Esophagus muscularis mucosa (tissue), 4 donors: ENCODE measurements around the gene AKR1C1. TPM values are rescaled to one million over a fixed set of nuclear protein-coding genes. Genes with fewer than 3 reads are reported as not detected.
A peak's percentile ranks its signal among the peaks of the same experiment; 100 is the strongest.
"Not testable (repeated sequence)": the region's sequence is repeated elsewhere in the genome, so short reads cannot be mapped to it uniquely, and the experiment has no call there.

ENCODE experiments used
- DNase-seq: peaks from one replicate; pipeline ENCODE4 v3.0.0-alpha.2; 2017; ENCODE audit errors: extremely low spot score
- H3K27ac ChIP-seq, 4 donors: fragments of 200-600 bp; sonication (generic); replicated peaks in 1 of 4; 1 replicate in 3 of 4; 2 replicates in 1 of 4; pipeline ENCODE4 v1.5.1; 2016 to 2019; ENCODE audit warnings: mild to moderate bottlenecking in 1 of 4
- H3K27me3 ChIP-seq, 4 donors: fragments of 200-600 bp; sonication (generic); one replicate each; pipeline versions ENCODE4 v1.5.1 to v1.6.0; 2016 to 2019
- H3K36me3 ChIP-seq, 4 donors: fragments of 200-600 bp; sonication (generic); one replicate each; pipeline ENCODE4 v1.5.1; 2016 to 2019
- H3K4me1 ChIP-seq, 4 donors: fragments of 200-600 bp; sonication (generic); one replicate each; pipeline ENCODE4 v1.5.1; 2016 to 2019
- H3K4me3 ChIP-seq, 4 donors: fragments of 200-600 bp; sonication (generic); 1 replicate in 2 of 4; 2 replicates in 2 of 4; pipeline ENCODE4 v1.5.1; 2016 to 2019; ENCODE audit warnings: mild to moderate bottlenecking in 4 of 4, moderate library complexity in 1 of 4
- H3K9me3 ChIP-seq, 4 donors: fragments of 200-600 bp; sonication (generic); 1 replicate in 3 of 4; 2 replicates in 1 of 4; pipeline ENCODE4 v1.5.1; 2016 to 2019
- EP300 ChIP-seq: sonication (generic); formaldehyde crosslinking; IDR thresholded peaks from one replicate; pipeline ENCODE4 v1.6.1; 2017; ENCODE audit warnings: antibody characterized with exemption
- POLR2A ChIP-seq: fragments of 450-650 bp; IDR thresholded peaks from one replicate; pipeline ENCODE4 v1.6.1; 2017; ENCODE audit warnings: antibody characterized with exemption, moderate library complexity, mild to moderate bottlenecking, low read depth
- POLR2AphosphoS5 ChIP-seq, 2 donors: sonication (generic); formaldehyde crosslinking; IDR thresholded peaks; one replicate each; pipeline ENCODE4 v1.6.1; 2017; ENCODE audit warnings: antibody characterized with exemption in 2 of 2
- WGBS: methylation state at CpG from one replicate; pipeline ENCODE4 v1.1.5; 2018; 5-methylcytosine and 5-hydroxymethylcytosine counted together
- intact Hi-C: fragments of 100-400 bp; cut with DNase I; formaldehyde crosslinking; loops from one replicate; pipeline ENCODE4 v1.15.1; 2023
- total RNA-seq, 4 donors: library from RNA; depleted of rRNA; stranded (reverse); fragments of >200 nt; gene quantifications; one replicate each; pipeline versions ENCODE4 v1.1.0 to v1.2.1, GENCODE V29; 2016
- TF ChIP-seq, protein P1 (sequence below), 3 experiments: fragments of 200-600 bp in 2 of 3; fragments of 450-650 bp in 1 of 3; sonication (generic) in 2 of 3; IDR thresholded peaks; one replicate each; pipeline ENCODE4 v1.5.1; 2017 to 2019; ENCODE audit warnings: antibody characterized with exemption in 3 of 3, mild to moderate bottlenecking in 2 of 3, moderate library complexity in 1 of 3

Gene AKR1C1
- total RNA-seq, 4 donors from 2014 or later: 88.6 to 172 (median 141) TPM

DNA sequence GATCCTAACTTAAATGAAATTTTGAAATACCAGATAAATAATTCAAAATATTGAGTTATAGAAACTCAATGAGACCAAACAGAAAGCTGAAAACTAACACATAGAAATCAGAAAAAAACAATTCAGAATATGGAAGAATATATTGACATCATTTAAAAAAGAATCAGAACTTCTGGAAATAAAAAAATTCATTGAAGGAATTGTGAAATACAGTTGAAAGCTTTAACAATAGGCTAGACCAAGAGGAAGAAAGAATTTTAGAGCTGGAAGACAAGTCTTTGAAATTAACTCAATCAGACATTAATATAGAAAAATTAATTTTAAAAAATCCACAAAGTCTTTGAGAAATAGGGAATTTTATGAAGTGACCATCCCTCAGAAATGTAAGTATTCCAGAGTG, 36.8 kb upstream of the AKR1C1 start:
- H3K36me3 ChIP-seq: no peaks in the 10 kb centered on the region
- no peaks in the 10 kb centered on the region for H3K27me3 ChIP-seq
- DNase-seq: no peak
- H3K9me3 ChIP-seq: peaks cover 0 to 19% (median 5%) of the 10 kb centered on the region in 4 donors
- TF ChIP-seq POLR2A (no peak), EP300 (no peak), POLR2AphosphoS5 (IDR thresholded peaks at IDR 0.05) (no peak)
- TF ChIP-seq, protein P1, sequence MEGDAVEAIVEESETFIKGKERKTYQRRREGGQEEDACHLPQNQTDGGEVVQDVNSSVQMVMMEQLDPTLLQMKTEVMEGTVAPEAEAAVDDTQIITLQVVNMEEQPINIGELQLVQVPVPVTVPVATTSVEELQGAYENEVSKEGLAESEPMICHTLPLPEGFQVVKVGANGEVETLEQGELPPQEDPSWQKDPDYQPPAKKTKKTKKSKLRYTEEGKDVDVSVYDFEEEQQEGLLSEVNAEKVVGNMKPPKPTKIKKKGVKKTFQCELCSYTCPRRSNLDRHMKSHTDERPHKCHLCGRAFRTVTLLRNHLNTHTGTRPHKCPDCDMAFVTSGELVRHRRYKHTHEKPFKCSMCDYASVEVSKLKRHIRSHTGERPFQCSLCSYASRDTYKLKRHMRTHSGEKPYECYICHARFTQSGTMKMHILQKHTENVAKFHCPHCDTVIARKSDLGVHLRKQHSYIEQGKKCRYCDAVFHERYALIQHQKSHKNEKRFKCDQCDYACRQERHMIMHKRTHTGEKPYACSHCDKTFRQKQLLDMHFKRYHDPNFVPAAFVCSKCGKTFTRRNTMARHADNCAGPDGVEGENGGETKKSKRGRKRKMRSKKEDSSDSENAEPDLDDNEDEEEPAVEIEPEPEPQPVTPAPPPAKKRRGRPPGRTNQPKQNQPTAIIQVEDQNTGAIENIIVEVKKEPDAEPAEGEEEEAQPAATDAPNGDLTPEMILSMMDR (IDR thresholded peaks at IDR 0.05): no peak
- intact Hi-C loops: no loop called here
- H3K4me3 ChIP-seq: no peak overlapping the region
- no peaks in the 10 kb centered on the region for H3K4me1 ChIP-seq
- H3K27ac ChIP-seq: no peak overlapping the region

DNA sequence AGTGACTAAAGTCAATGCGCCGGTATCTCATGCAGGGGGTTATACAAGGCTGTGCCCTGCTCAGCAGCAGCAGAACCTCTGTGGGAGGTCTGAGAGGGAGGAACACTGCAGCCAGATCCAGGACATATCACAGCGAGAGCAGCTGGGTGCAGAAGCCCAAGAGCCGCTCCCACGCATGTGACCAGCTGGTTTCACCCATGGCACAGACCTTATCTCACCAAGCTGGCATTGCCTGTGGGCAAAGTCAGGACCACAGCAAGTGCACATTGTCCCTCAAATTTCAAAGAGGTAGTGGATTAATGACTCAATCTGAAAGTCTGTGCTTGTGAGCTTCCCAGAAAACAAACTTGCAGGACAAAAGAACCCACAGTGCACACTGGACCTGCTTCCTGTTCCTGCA, 31.6 kb upstream of the AKR1C1 start:
- no peak for TF ChIP-seq POLR2A
- TF ChIP-seq, protein P1 (IDR thresholded peaks at IDR 0.05): no peak
- Histone ChIP-seq H3K36me3 (peaks cover 0 to 4% (median 0%) of the 10 kb centered on the region in 4 donors), H3K9me3 (peaks cover 0 to 10% (median 4%) of the 10 kb centered on the region in 4 donors), H3K27me3 (no peaks in the 10 kb centered on the region), H3K4me1 (no peaks in the 10 kb centered on the region), H3K27ac (no peak overlapping the region), H3K4me3 (no peak overlapping the region)
- intact Hi-C loops: no loop called here
- 75% methylated on average over 3 of the region's 5 CpGs for WGBS
- DNase-seq: no peak

DNA sequence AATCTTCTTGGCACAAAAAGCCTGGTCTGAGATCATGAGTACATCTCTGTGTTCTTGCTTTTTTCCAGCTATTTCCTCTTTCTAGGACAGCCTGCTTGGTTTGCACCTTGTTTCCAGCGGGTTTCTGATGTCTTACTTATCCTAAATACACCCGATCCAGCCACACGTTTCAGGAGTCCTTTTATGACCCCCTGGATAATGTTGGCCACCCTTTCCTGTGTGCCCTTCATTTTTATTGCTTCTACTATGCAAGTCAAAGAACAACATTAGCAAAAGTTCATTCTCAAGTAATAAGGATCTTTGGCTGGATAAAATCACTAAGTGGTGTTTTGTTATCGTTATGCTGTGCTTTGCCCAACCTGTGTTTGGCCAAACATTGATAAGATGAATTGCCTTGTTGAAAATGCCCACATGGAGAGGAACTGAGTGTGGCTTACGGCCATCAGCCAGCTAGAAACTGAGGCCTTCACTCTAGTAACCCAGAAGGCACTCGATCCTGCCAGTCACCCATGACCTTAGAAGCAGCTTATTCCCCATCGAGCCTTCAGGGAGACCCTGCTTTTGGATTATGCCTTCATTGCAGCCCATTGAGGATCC, 28.7 kb upstream of the AKR1C1 start:
- Histone ChIP-seq H3K9me3 (peaks cover 0 to 4% (median 0%) of the 10 kb centered on the region in 4 donors), H3K36me3 (peaks cover 0 to 4% (median 0%) of the 10 kb centered on the region in 4 donors), H3K4me1 (no peaks in the 10 kb centered on the region), H3K27me3 (no peaks in the 10 kb centered on the region), H3K4me3 (no peak overlapping the region), H3K27ac (no peak overlapping the region)
- DNase-seq: no peak
- intact Hi-C loops: no loop called here
- WGBS: 91% methylated on average over 7 of the region's 7 CpGs
- TF ChIP-seq EP300 (no peak), POLR2AphosphoS5 (IDR thresholded peaks at IDR 0.05) (no peak)

DNA sequence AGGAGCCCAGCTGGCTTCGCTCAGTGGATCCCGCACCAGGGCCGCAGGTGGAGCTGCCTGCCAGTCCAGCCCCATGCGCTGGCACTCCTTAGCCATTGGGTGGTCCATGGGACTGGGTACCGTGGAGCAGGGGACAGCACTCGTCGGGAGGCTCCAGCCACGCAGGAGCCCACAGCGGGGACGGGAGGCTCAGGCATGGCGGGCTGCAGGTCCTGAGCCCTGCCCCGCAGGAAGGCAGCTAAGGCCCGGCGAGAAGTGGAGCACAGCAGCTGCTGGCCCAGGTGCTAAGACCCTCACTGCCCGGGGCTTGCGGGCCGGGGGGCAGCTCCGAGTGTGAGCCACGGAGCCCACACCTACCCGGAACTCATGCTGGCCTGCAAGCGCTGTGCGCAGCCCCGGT, 25.9 kb upstream of the AKR1C1 start:
- no peak for DNase-seq
- H3K27me3 ChIP-seq: no peaks in the 10 kb centered on the region
- H3K36me3 ChIP-seq: peaks cover 0 to 4% (median 0%) of the 10 kb centered on the region in 4 donors
- H3K4me3 ChIP-seq: no peak overlapping the region
- WGBS: 100% methylated on average over 2 of the region's 23 CpGs
- H3K27ac ChIP-seq: no peak overlapping the region
- no peak for TF ChIP-seq POLR2A
- TF ChIP-seq POLR2AphosphoS5 (IDR thresholded peaks at IDR 0.05): no peak
- no peak for TF ChIP-seq EP300
- TF ChIP-seq, protein P1 (IDR thresholded peaks at IDR 0.05): no peak
- intact Hi-C loops: no loop called here
- peaks cover 2 to 17% (median 12%) of the 10 kb centered on the region in 4 donors for H3K4me1 ChIP-seq
- H3K9me3 ChIP-seq: no peaks in the 10 kb centered on the region

DNA sequence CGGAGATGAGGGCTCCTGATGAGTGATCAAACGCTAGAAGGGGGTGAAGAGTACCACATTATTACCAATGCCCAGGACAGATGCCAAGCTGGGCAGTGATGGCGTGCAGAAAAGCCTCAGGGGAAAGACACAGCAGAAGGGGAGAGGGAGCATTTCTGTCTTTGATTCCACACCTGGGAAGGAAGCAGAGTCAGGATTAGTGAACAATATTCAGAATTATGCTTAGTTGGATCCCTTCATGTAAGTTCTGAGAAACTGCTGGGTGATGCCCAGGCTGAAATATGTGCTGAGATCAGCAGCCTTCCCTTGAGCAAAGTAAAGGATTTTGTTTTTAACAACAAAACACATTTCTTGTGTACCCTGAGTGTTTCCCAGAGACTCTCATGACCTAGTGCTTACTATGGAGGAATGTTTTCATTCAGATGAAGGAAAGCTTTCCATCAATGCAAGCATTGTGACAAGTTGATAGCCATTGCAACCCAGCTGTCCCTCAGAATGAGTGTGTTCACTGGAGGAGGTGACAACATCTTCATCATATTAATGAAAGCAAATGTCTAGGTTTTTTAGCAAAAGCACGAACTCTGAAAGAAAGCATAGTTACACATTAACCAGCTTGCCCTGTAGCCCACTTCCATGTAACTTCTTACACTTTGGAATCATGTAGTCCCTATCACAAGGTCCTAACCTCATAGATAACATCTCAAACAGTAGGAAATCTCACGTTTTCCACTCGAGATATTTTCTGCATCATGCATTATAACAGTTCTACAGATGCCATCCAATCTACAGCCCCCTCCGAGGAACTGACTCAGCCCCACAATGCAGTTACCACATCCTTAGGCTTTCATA, 23.8 kb upstream of the AKR1C1 start:
- Histone ChIP-seq H3K36me3 (no peaks in the 10 kb centered on the region), H3K4me1 (peaks cover 4 to 38% (median 31%) of the 10 kb centered on the region in 4 donors), H3K9me3 (no peaks in the 10 kb centered on the region), H3K4me3 (no peak overlapping the region), H3K27me3 (no peaks in the 10 kb centered on the region), H3K27ac (no peak overlapping the region)
- no peak for DNase-seq
- 80% methylated on average over 7 of the region's 7 CpGs for WGBS
- intact Hi-C loops: no loop called here
- no peak for TF ChIP-seq POLR2AphosphoS5 (IDR thresholded peaks at IDR 0.05)

DNA sequence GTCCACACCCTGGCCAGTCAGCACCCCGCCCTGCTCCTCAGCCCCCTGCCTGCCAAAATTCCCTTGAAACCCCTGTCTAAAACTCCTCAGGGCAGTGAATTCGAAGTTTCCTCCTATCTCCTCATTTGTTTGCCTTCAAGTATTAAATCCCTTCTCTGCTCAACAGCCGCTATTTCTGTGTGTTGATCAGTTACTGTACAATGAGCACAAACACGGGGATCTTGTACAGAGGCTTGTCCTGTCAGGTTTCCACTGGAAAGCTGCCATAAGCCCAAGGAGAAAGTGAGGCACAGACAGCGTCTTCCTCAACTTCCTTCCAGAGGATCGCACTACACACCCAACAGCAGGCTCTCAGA, 23.2 kb upstream of the AKR1C1 start:
- intact Hi-C loops, H3K27ac ChIP-seq: not testable (repeated sequence)

DNA sequence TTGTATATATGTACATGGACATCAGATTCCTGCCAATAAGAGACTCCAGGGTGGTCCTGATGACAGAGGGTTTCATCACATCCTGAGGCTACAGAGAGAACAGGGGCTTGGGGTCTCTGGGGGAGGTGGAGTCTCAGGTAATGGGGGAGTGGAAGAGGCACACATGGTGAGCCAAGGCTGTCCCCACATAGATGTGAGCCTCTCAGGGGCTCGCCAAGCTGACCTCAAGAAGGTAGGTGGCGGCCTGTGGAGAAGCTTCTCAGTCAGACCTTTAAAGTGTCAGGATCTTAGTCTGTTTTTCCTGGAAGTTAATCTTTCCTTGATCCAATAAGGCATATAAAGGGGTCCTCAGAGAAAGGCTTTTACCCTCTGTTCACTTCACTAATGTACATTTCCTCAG, 22.3 kb upstream of the AKR1C1 start:
- H3K27me3 ChIP-seq, DNase-seq, H3K4me3 ChIP-seq, H3K9me3 ChIP-seq, H3K36me3 ChIP-seq, intact Hi-C loops: not testable (repeated sequence)
- WGBS: 92% methylated on average over 2 of the region's 2 CpGs
- H3K4me1 ChIP-seq: peaks cover 4 to 50% (median 39%) of the 10 kb centered on the region in 4 donors
- peak overlapping the region; percentile 36 to 79 (median 64) for H3K27ac ChIP-seq

More for the DNA sequence above, 23.2 kb upstream of the AKR1C1 start:
- DNase-seq, H3K36me3 ChIP-seq, H3K27me3 ChIP-seq, H3K4me3 ChIP-seq, H3K9me3 ChIP-seq: not testable (repeated sequence)
- H3K4me1 ChIP-seq: peaks cover 4 to 44% (median 36%) of the 10 kb centered on the region in 4 donors
- 86% methylated on average over 6 of the region's 6 CpGs for WGBS
